SJSA1 (cell line): ENCODE results near the gene EVC. TPM values are rescaled to one million over a fixed set of nuclear protein-coding genes. Genes with fewer than 3 reads are reported as not detected.

Experiments
- DNase-seq, 2 experiments: peaks; one replicate each; pipeline ENCODE4 v3.0.0-alpha.2; 2015 to 2020; ENCODE audit warnings: low spot score in 2 of 2, low read depth in 1 of 2
- H3K27ac ChIP-seq: fragments of 250-450 bp; sonication (Bioruptor Pico); 2 replicates; pipeline ENCODE4 v1.5.1; 2020; ENCODE audit warnings: mild to moderate bottlenecking, moderate library complexity
- H3K27me3 ChIP-seq: fragments of 250-450 bp; sonication (Bioruptor Pico); replicated peaks from 2 replicates; pipeline ENCODE4 v1.5.1; 2020; ENCODE audit warnings: mild to moderate bottlenecking, moderate library complexity
- H3K36me3 ChIP-seq: fragments of 250-450 bp; sonication (Bioruptor Pico); 2 replicates; pipeline ENCODE4 v1.5.1; 2020; ENCODE audit warnings: mild to moderate bottlenecking
- H3K4me1 ChIP-seq: fragments of 250-450 bp; sonication (Bioruptor Pico); replicated peaks from 2 replicates; pipeline ENCODE4 v1.6.1; 2021; ENCODE audit warnings: mild to moderate bottlenecking
- H3K4me3 ChIP-seq: fragments of 250-450 bp; sonication (Bioruptor Pico); 2 replicates; pipeline ENCODE4 v1.5.1; 2020; ENCODE audit warnings: mild to moderate bottlenecking
- H3K9me3 ChIP-seq: fragments of 250-450 bp; sonication (Bioruptor Pico); replicated peaks from 2 replicates; pipeline ENCODE4 v1.5.1; 2020; ENCODE audit warnings: mild to moderate bottlenecking
- total RNA-seq: library from RNA; depleted of rRNA; stranded (reverse); fragments of >200 nt; shearing (Covaris generic); gene quantifications from 2 replicates; pipeline ENCODE4 v1.2.3, GENCODE V29; 2014; rRNA removed

Gene EVC
- total RNA-seq = 6.1 and 10.0 TPM in 2 replicates

- H3K36me3 ChIP-seq = peaks cover 4% of the 10 kb centered on the region
- no peaks in the 10 kb centered on the region for H3K9me3 ChIP-seq
- peak within 1 kb of the TSS; percentile 62 for H3K4me3 ChIP-seq
- peaks cover 30% of the 10 kb centered on the region for H3K4me1 ChIP-seq
- peak within 1 kb of the TSS; percentile 74 for H3K27ac ChIP-seq
- no peaks in the 10 kb centered on the region for H3K27me3 ChIP-seq
- peak; percentile 58 to 77 for DNase-seq
Measured at GRCh38 chr4:5710961-5711478, at the start of gene EVC. Gene EVC, plus strand, starts transcription at chr4:5711201. Its CDS starts 180 bp downstream, at chr4:5711381.

- no peaks in the 10 kb centered on the region for H3K36me3 ChIP-seq
- no peak for DNase-seq
- H3K4me1 ChIP-seq = no peaks in the 10 kb centered on the region
- H3K9me3 ChIP-seq = no peaks in the 10 kb centered on the region
- H3K4me3 ChIP-seq = no peak overlapping the region
- H3K27me3 ChIP-seq = no peaks in the 10 kb centered on the region
- H3K27ac ChIP-seq = no peak overlapping the region
Measured at GRCh38 chr4:5661237-5661636, 49.8 kb upstream of the EVC start.

DNA sequence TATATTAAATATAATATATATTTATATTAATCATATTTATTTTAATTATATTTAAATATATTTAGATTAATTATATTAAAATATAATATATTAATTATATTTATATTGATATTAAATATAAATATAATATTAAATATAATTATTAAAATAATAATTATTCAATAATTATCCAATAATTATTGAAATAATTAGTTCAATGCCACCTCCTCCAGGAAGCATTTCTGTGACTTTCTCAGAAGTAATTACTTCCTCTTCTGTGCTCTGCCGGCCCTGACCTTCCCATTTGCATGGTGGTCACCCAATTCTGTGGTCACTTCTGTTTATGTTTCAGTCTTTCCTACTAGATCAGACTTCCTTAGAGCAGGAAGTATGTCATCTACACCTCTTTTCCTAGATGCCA lies 48.4 kb upstream of the EVC start:
- Histone ChIP-seq H3K27me3 (no peaks in the 10 kb centered on the region), H3K9me3 (no peaks in the 10 kb centered on the region), H3K4me1 (no peaks in the 10 kb centered on the region), H3K27ac (no peak overlapping the region), H3K4me3 (no peak overlapping the region), H3K36me3 (no peaks in the 10 kb centered on the region)
- no peak for DNase-seq

DNA sequence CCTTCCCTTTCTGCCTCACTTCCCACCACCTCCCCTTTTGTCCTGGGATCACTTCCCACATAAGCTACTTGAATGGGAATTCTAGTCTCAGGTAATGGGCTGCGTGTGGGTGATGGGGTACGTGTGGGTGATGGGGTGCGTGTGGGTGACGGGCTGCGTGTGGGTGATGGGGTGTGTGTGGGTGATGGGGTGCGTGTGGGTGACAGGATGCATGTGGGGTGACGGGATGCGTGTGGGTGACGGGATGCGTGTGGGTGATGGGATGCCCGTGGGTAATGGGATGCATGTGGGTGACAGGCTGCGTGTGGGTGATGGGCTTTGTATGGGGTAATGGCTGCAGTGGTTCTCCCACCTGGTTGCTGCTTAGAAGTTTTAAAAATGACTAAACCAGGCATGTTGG lies 46.2 kb upstream of the EVC start:
- no peaks in the 10 kb centered on the region for H3K36me3 ChIP-seq
- DNase-seq = no peak
- no peaks in the 10 kb centered on the region for H3K9me3 ChIP-seq
- no peak overlapping the region for H3K4me3 ChIP-seq
- H3K27me3 ChIP-seq = no peaks in the 10 kb centered on the region
- H3K4me1 ChIP-seq = no peaks in the 10 kb centered on the region
- H3K27ac ChIP-seq = no peak overlapping the region

- H3K4me1 ChIP-seq = no peaks in the 10 kb centered on the region
- H3K27me3 ChIP-seq = no peaks in the 10 kb centered on the region
- no peak overlapping the region for H3K27ac ChIP-seq
Measured at GRCh38 chr4:5666741-5667140, 44.3 kb upstream of the EVC start.

DNA sequence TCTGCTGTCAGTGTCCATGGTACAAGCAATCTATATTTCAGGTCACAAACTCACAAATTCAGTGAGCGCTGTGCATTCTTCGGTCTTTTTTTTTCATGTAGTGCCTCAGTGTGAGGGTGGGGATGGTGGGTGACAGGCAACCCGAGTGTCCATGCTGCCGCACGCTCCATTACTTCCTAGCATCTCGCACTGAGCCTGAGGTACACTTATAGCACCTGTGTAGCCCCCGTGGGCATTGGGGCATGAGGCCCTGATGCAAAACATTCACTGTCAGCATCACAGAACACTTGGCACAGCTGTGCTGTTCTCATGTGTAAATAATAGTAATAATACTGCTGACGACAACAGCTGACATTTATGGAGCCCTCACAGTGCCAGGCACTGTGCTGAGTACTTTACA lies 34.2 kb upstream of the EVC start:
- H3K27me3 ChIP-seq = no peaks in the 10 kb centered on the region
- H3K4me3 ChIP-seq = no peak overlapping the region
- H3K4me1 ChIP-seq = no peaks in the 10 kb centered on the region
- DNase-seq = no peak
- no peaks in the 10 kb centered on the region for H3K36me3 ChIP-seq
- no peak overlapping the region for H3K27ac ChIP-seq
- no peaks in the 10 kb centered on the region for H3K9me3 ChIP-seq

More at GRCh38 chr4:5666741-5667140, 44.3 kb upstream of the EVC start:
- no peaks in the 10 kb centered on the region for H3K9me3 ChIP-seq
- DNase-seq = no peak
- H3K4me3 ChIP-seq = no peak overlapping the region
- no peaks in the 10 kb centered on the region for H3K36me3 ChIP-seq

- Histone ChIP-seq H3K27ac (no peak overlapping the region), H3K4me3 (no peak overlapping the region), H3K27me3 (no peaks in the 10 kb centered on the region), H3K36me3 (no peaks in the 10 kb centered on the region), H3K4me1 (peaks cover 4% of the 10 kb centered on the region; the same call in 1 of the 2 replicates), H3K9me3 (no peaks in the 10 kb centered on the region)
- no peak for DNase-seq
Measured at GRCh38 chr4:5678977-5679376, 32.0 kb upstream of the EVC start.

- H3K9me3 ChIP-seq = no peaks in the 10 kb centered on the region
- H3K27ac ChIP-seq = no peak overlapping the region
- H3K36me3 ChIP-seq = 0 out of 2 replicates have a peak, but pooled peaks cover 4% of the 10 kb centered on the region
- peaks cover 4% of the 10 kb centered on the region; the same call in 1 of the 2 replicates for H3K4me1 ChIP-seq
- H3K4me3 ChIP-seq = no peak overlapping the region
- DNase-seq = peak; percentile 17 to 45
- no peaks in the 10 kb centered on the region for H3K27me3 ChIP-seq
Measured at GRCh38 chr4:5683566-5683965, 27.4 kb upstream of the EVC start.

DNA sequence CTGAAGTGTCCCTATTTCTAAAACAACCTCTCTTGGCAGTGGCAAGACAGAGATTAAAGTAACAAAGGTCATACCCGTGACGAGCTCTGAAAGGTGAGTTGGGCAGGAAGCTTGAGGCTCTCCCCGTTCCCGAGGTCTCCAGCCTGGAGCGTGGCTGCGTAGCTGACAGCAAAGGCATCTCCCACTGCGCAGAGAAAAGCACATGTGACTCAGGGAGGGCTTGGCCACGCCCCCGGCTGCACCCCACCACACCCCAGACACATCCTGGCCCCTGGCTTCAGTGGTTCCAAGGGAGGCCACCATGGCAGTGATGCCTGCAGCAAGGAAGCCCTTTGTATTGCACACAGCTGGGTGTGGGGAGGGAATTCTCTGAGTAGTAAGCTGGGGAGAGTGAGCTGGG lies 25.7 kb upstream of the EVC start:
- no peaks in the 10 kb centered on the region for H3K27me3 ChIP-seq
- 0 out of 2 replicates have a peak, but pooled peaks cover 4% of the 10 kb centered on the region for H3K36me3 ChIP-seq

GRCh38 chr4:5686338-5686737 lies 24.7 kb upstream of the EVC start:
- Histone ChIP-seq H3K36me3 (0 out of 2 replicates have a peak, but pooled peaks cover 4% of the 10 kb centered on the region), H3K27ac (no peak overlapping the region), H3K4me3 (no peak overlapping the region), H3K4me1 (peaks cover 4% of the 10 kb centered on the region; the same call in 1 of the 2 replicates), H3K9me3 (no peaks in the 10 kb centered on the region), H3K27me3 (no peaks in the 10 kb centered on the region)
- DNase-seq = no peak

More for the DNA sequence above, 25.7 kb upstream of the EVC start:
- Histone ChIP-seq H3K4me1 (peaks cover 4% of the 10 kb centered on the region; the same call in 1 of the 2 replicates), H3K4me3 (no peak overlapping the region), H3K27ac (no peak overlapping the region), H3K9me3 (no peaks in the 10 kb centered on the region)
- DNase-seq = no peak

DNA sequence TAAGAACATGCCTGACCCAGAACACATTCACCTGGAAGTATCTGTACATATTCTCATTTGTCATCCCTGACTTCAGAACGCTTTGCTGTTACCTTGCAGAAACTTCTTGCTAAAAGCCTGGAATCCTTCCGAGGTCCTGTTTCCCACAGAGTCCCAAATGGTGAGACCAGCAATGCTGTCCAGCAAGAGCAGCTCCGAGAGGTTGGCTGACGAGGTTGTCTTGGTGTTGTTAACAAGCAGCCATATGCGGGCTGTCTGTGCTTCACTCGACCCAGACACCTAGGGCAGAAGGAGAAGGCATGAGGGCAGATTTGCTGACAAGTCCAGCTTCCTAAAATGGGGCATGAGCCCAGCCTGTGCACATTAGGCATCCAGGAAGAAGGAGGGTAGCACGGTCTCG lies 21.9 kb upstream of the EVC start:
- Histone ChIP-seq H3K27me3 (no peaks in the 10 kb centered on the region), H3K4me3 (no peak overlapping the region), H3K36me3 (0 out of 2 replicates have a peak, but pooled peaks cover 4% of the 10 kb centered on the region), H3K4me1 (no peaks in the 10 kb centered on the region), H3K27ac (no peak overlapping the region), H3K9me3 (no peaks in the 10 kb centered on the region)
- no peak for DNase-seq

- H3K27ac ChIP-seq = no peak overlapping the region
- no peak for DNase-seq
- H3K4me3 ChIP-seq = no peak overlapping the region
- H3K9me3 ChIP-seq = no peaks in the 10 kb centered on the region
- H3K36me3 ChIP-seq = no peaks in the 10 kb centered on the region
- no peaks in the 10 kb centered on the region for H3K4me1 ChIP-seq
- no peaks in the 10 kb centered on the region for H3K27me3 ChIP-seq
Measured at GRCh38 chr4:5691491-5692132, 19.4 kb upstream of the EVC start.

DNA sequence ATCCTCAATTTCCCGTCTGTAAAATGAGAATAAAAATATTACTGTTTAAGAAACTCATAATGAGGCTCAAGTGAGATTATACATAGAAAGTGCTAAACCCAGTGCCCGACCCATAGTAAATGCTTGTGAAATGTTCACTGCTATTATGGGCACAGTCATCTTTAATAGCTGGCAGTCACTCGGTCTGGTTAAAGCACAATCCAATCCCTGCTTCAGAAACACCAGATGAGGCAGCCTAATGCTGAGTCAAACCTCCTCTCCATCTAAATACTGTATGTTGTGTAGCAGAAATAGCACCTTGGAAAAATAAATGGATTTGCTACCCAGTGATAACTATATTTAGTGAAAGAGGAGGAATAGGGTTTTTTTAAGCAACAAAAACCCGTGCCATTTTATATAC lies 17.1 kb upstream of the EVC start:
- no peaks in the 10 kb centered on the region for H3K9me3 ChIP-seq
- DNase-seq = no peak

GRCh38 chr4:5696341-5696740 lies 14.7 kb upstream of the EVC start:
- no peak for DNase-seq
- H3K4me1 ChIP-seq = no peaks in the 10 kb centered on the region
- H3K9me3 ChIP-seq = no peaks in the 10 kb centered on the region
- no peaks in the 10 kb centered on the region for H3K36me3 ChIP-seq
- H3K4me3 ChIP-seq = no peak overlapping the region
- H3K27ac ChIP-seq = no peak overlapping the region
- no peaks in the 10 kb centered on the region for H3K27me3 ChIP-seq

More for the DNA sequence above, 17.1 kb upstream of the EVC start:
- Histone ChIP-seq H3K27ac (no peak overlapping the region), H3K36me3 (no peaks in the 10 kb centered on the region), H3K4me3 (no peak overlapping the region), H3K27me3 (no peaks in the 10 kb centered on the region), H3K4me1 (no peaks in the 10 kb centered on the region)
